22Rv1 (cell line): ENCODE data around the gene PLA2G4A.

Experiments
- H3K27ac ChIP-seq: fragments of 450-650 bp; 2 replicates; pipeline ENCODE4 v1.5.1; 2017
- ZFX ChIP-seq: fragments of 450-650 bp; IDR thresholded peaks from 2 replicates; pipeline ENCODE4 v1.6.1; 2017; ENCODE audit warnings: antibody characterized with exemption, borderline replicate concordance
- TF ChIP-seq, protein P1 (sequence below): fragments of 450-650 bp; IDR thresholded peaks from 2 replicates; pipeline ENCODE4 v1.5.1; 2017; ENCODE audit warnings: mild to moderate bottlenecking

PLA2G4A gene

DNA sequence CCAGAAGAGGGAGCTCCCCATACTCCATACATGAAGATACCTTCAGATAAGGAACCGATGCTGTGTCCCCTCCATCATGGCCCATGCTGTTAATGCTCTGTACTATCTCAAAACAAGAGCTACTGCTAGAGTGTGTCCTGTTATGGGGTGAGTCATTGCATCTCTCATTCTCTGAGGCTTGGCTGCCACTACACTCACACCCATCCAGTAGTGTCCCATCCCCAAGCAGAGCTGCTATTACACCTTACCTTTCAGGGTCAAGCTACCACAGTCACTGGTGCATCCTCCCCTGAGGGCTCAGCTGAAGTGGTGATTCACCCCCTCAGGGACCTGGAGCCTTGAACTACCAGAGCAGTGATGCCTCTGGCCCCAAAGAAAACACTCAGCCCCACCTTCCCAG lies 198.5 kb downstream of the PLA2G4A start:
- no peak overlapping the region for H3K27ac ChIP-seq
- no peak for TF ChIP-seq ZFX
- TF ChIP-seq, protein P1, sequence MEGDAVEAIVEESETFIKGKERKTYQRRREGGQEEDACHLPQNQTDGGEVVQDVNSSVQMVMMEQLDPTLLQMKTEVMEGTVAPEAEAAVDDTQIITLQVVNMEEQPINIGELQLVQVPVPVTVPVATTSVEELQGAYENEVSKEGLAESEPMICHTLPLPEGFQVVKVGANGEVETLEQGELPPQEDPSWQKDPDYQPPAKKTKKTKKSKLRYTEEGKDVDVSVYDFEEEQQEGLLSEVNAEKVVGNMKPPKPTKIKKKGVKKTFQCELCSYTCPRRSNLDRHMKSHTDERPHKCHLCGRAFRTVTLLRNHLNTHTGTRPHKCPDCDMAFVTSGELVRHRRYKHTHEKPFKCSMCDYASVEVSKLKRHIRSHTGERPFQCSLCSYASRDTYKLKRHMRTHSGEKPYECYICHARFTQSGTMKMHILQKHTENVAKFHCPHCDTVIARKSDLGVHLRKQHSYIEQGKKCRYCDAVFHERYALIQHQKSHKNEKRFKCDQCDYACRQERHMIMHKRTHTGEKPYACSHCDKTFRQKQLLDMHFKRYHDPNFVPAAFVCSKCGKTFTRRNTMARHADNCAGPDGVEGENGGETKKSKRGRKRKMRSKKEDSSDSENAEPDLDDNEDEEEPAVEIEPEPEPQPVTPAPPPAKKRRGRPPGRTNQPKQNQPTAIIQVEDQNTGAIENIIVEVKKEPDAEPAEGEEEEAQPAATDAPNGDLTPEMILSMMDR: no peak

GRCh38 chr1:187032316-187032981 lies 203.7 kb downstream of the PLA2G4A start:
- TF ChIP-seq, protein P1: no peak
- TF ChIP-seq ZFX: no peak
- no peak overlapping the region for H3K27ac ChIP-seq

DNA sequence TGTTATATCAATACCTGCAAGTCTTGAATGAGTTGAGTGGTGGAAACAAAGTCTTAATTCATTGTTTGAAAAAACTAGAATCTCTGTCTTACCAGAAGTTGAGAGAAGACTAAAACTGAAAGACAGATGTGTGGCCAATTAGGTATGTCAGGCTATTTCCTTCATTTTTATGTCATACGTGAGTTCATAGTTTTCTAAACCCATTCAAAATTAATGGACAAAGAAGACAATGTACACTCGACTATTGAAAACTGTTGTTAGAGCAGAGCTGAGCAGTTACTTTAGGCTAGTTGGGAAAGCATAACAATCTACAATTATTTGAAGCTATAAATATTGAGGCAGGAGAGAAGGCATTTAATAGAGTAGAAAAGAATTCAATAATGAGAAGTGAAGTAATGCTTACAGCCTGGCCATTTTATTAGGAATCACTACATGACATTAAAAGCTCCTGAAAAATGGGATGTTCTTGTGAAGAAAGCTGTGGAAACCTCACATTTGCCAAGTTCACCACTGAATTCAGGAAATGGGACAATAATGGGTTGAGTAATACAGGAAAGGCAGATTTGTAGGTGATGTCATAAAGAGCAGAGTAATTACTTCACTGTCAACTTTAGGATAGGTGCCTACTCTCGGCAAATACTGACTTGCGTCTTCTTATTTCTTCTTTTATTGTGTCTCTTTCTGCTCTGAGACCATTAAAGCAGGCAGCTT lies 204.4 kb downstream of the PLA2G4A start:
- TF ChIP-seq ZFX: no peak
- TF ChIP-seq, protein P1: no peak
- no peak overlapping the region for H3K27ac ChIP-seq

DNA sequence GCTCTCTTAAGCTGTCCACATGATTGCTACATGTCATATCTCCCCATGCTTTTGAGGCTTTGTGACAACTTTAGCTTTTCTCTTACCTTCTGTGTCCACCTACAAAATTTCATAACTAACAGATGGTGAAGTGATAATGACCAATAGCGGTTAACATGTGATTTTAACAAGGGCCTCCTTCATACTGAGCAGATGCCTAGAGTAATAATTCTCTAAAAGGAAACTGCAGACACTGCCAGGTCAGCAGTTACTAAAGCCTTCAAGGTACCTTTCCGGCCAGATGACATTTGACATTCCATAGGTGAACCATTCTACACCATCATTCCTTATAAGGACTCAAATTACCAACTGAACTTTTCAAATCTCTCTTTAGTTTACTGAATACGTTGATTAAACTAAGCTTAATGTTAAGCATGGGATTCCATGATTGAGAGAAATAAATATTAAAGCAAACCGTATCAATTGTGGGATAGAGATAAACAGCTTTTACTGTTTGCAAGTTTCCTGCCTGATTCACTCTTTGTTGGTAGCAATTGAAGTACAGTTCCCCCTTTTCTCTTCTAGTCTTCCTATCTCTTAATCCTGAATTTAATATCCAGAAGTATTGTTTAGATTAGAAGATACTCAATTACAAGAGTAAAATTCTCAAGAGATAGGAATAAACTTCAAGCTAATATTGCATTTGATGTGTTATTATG lies 205.1 kb downstream of the PLA2G4A start:
- TF ChIP-seq, protein P1: no peak
- no peak for TF ChIP-seq ZFX
- H3K27ac ChIP-seq: no peak overlapping the region

GRCh38 chr1:187034501-187034900 lies 205.8 kb downstream of the PLA2G4A start:
- TF ChIP-seq, protein P1: no peak
- TF ChIP-seq ZFX: no peak

GRCh38 chr1:187037973-187038553 lies 209.3 kb downstream of the PLA2G4A start:
- H3K27ac ChIP-seq: no peak overlapping the region
- TF ChIP-seq, protein P1: no peak
- no peak for TF ChIP-seq ZFX

More at GRCh38 chr1:187034501-187034900, 205.8 kb downstream of the PLA2G4A start:
- no peak overlapping the region for H3K27ac ChIP-seq
